ENCODE measurements around the gene TARS2. TPM values are rescaled to one million over a fixed set of nuclear protein-coding genes. Genes with fewer than 3 reads are reported as not detected.
A peak's percentile ranks its signal among the peaks of the same experiment; 100 is the strongest.

Gene TARS2
- total RNA-seq, 1 donor from 2014 or later, result 38.7 TPM

DNA sequence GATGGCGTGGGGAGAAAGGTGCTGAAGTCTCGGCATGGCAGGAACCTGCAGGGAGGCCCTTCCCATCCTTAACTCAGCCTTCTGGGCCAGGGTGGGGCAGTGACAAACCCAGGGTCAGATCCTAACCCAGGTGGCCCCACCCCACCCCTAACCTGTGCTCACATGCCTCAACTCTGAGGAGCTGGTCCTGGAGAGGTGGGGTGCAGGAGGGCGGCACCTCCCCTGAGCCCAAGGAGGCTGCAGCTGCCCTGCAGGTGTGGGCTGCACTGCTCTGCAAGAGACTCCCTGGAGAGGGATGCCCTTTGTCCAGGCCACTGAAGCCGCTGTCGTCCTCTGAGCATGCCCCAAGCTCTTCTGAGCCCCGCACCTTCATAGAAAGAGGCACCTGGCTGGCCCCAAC lies 46.8 kb downstream of the TARS2 start:
- TF ChIP-seq, protein P1, sequence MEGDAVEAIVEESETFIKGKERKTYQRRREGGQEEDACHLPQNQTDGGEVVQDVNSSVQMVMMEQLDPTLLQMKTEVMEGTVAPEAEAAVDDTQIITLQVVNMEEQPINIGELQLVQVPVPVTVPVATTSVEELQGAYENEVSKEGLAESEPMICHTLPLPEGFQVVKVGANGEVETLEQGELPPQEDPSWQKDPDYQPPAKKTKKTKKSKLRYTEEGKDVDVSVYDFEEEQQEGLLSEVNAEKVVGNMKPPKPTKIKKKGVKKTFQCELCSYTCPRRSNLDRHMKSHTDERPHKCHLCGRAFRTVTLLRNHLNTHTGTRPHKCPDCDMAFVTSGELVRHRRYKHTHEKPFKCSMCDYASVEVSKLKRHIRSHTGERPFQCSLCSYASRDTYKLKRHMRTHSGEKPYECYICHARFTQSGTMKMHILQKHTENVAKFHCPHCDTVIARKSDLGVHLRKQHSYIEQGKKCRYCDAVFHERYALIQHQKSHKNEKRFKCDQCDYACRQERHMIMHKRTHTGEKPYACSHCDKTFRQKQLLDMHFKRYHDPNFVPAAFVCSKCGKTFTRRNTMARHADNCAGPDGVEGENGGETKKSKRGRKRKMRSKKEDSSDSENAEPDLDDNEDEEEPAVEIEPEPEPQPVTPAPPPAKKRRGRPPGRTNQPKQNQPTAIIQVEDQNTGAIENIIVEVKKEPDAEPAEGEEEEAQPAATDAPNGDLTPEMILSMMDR (IDR thresholded peaks at IDR 0.05; ENCODE audit: partially characterized antibody, unreplicated experiment), result no peak
- peaks cover 8% of the 10 kb centered on the region for H3K27me3 Mint-ChIP-seq (ENCODE audit: unreplicated experiment)
- DNase-seq, result no peak
- peaks cover 7% of the 10 kb centered on the region for H3K9me3 Mint-ChIP-seq (ENCODE audit: unreplicated experiment)
- H3K4me1 Mint-ChIP-seq (ENCODE audit: low read depth, unreplicated experiment), result peaks cover 10% of the 10 kb centered on the region
- H3K36me3 Mint-ChIP-seq (ENCODE audit: unreplicated experiment), result no peaks in the 10 kb centered on the region
- no peak overlapping the region for H3K4me3 Mint-ChIP-seq (ENCODE audit: unreplicated experiment)
- H3K27ac Mint-ChIP-seq (ENCODE audit: unreplicated experiment), result no peak overlapping the region

DNA sequence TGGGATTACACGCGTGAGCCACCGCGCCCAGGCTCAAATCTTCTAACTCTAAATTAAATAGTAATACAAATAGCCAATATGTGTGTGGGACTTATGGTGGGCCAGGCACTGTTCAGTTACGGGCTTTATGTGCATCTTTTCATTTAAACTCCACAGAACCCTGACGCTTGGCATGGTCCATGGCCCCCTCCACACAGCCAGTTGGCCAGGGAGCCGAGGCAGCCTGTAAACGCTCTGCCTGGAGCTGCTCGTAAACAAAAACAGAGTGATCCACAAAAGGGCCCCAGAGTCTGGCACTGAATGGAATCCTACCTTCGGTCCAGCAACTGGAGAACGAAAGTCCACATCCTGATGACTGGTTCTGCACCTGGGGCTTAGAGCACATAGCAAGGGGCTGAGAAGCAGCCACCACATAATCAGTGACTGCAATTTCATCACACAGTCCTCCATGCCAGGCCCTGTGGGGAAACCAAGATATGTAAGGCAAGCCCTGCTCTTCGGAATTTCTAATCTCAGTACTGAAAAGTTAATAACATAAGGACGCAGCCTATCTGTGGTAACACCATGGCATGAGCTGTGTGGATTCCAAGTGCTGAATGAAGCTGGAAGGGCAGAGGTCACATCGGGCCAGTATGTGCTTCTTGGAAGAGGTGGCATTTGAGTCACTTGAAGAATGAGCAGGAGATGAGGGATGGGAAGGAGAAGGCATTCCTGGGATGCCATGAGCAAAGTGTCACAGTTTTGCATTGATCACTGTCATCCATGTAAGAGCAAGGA lies 48.5 kb downstream of the TARS2 start:
- H3K9me3 Mint-ChIP-seq (ENCODE audit: unreplicated experiment), result peaks cover 4% of the 10 kb centered on the region
- peaks cover 5% of the 10 kb centered on the region for H3K27me3 Mint-ChIP-seq (ENCODE audit: unreplicated experiment)
- H3K4me1 Mint-ChIP-seq (ENCODE audit: low read depth, unreplicated experiment), result peaks cover 6% of the 10 kb centered on the region
- TF ChIP-seq, protein P1 (IDR thresholded peaks at IDR 0.05; ENCODE audit: partially characterized antibody, unreplicated experiment), result no peak
- no peak overlapping the region for H3K4me3 Mint-ChIP-seq (ENCODE audit: unreplicated experiment)
- no peak for DNase-seq
- no peaks in the 10 kb centered on the region for H3K36me3 Mint-ChIP-seq (ENCODE audit: unreplicated experiment)
- H3K27ac Mint-ChIP-seq (ENCODE audit: unreplicated experiment), result no peak overlapping the region

DNA sequence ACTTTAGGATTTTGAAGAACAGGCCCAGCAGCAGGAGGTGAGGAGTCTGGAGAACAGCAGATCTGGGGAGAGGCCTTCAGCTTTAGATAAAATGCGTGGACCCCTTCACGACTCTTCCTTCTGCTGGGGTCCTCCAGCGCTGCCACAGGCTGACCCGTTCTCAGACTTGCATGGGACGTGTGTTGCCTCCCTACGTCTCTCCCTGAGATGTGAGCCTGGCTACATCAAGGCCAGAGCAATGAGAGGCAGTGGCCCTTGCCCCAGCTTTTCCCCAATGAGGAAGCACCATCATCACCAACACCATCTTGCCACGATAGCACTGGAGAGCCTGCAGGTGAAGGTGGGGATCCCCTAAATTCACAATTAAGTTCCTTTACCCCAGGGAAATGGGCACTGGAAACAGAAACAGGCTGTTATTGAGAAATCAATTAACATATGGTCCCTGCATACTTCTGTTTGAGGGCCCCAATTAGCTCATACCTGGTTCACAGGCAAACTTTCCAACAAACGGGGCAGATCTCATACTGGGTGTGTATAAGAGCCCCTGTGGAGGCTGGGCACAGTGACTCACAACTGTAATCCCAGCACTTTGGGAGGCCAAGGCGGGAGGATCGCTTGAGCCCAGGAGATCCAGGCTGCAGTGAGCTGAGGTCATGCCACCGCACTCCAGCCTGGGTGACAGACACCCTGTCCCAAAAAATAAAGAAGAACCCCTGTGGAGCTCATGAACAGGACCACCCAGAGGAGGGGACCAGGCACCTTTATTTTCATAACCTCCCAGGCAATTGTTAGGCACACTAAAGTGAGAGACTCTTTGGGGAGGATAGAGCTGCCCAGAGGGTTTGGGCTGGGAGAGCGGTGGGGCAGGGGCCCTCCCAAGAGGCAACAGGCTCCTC lies 49.9 kb downstream of the TARS2 start:
- no peak overlapping the region for H3K27ac Mint-ChIP-seq (ENCODE audit: unreplicated experiment)
- H3K36me3 Mint-ChIP-seq (ENCODE audit: unreplicated experiment), result no peaks in the 10 kb centered on the region
- H3K4me3 Mint-ChIP-seq (ENCODE audit: unreplicated experiment), result no peak overlapping the region

DNA sequence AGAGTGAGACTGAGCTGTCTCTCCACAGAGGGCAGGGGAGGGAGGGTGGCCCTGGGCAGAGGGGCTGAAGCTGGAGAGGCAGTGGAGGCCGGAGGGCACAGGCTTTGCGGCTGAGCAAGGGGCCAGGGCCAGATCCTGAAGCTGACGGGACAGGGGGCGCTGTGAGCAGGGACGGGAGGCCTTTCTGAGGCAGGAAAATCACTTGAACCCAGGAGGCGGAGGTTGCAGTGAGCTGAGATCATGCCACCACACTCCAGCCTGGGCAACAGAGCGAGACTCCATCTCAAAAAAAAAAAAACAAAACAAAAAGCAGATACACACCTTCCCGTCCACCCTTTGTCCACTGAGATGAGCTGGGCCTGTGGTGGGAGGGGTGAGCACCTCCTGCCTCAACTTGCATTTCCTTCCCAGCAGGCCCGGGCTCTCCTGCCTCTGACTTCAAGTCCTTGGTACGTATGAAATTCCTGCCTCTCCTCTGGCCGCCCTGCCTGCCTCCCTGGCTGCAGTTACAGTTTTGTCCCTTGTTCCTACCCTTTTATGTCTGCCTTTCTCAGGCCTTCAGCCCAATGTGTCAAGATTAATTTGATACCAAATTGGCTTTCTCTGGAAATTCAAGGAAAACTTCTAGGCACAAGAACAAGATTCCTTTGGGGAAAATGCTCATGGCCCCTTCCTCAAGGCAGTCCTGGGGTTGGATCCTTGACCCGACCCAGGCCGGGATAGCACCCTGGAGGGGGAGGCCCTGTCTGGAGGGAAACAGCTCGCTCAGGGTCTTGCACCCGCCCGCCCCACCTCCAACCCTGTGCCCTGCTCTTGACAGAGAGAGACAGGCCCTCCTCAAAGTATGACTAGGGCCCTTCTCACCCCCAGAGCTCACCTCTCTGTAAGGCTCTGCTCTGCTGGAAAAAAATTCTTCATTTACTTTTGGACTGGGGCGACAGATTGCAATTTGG lies 50.8 kb downstream of the TARS2 start:
- DNase-seq, result peak; percentile 18
- TF ChIP-seq, protein P1 (IDR thresholded peaks at IDR 0.05; ENCODE audit: partially characterized antibody, unreplicated experiment), result no peak

More for the DNA sequence above, 49.9 kb downstream of the TARS2 start:
- DNase-seq, result no peak
- H3K9me3 Mint-ChIP-seq (ENCODE audit: unreplicated experiment), result peaks cover 1% of the 10 kb centered on the region
- peaks cover 3% of the 10 kb centered on the region for H3K27me3 Mint-ChIP-seq (ENCODE audit: unreplicated experiment)
- TF ChIP-seq, protein P1 (IDR thresholded peaks at IDR 0.05; ENCODE audit: partially characterized antibody, unreplicated experiment), result no peak
- H3K4me1 Mint-ChIP-seq (ENCODE audit: low read depth, unreplicated experiment), result no peaks in the 10 kb centered on the region

More for the DNA sequence above, 50.8 kb downstream of the TARS2 start:
- no peak overlapping the region for H3K27ac Mint-ChIP-seq (ENCODE audit: unreplicated experiment)
- H3K27me3 Mint-ChIP-seq (ENCODE audit: unreplicated experiment), result peaks cover 1% of the 10 kb centered on the region
- H3K4me3 Mint-ChIP-seq (ENCODE audit: unreplicated experiment), result no peak overlapping the region
- no peaks in the 10 kb centered on the region for H3K36me3 Mint-ChIP-seq (ENCODE audit: unreplicated experiment)
- H3K4me1 Mint-ChIP-seq (ENCODE audit: low read depth, unreplicated experiment), result no peaks in the 10 kb centered on the region
- H3K9me3 Mint-ChIP-seq (ENCODE audit: unreplicated experiment), result peaks cover 3% of the 10 kb centered on the region

Data from glutamatergic neuron (in vitro differentiated cells).